GM12878 (cell line): ENCODE data around the gene ACACA. TPM values are rescaled to one million over a fixed set of nuclear protein-coding genes. Genes with fewer than 3 reads are reported as not detected.

Experiments used
- ATAC-seq: fragments of 200-7000 bp; cut with Tn5 transposase; 3 replicates; pipeline ENCODE4 v1.9.1; 2020; ENCODE audit warnings: mild to moderate bottlenecking, moderate library complexity
- BruUV-seq: library from RNA; stranded (reverse); fragments of 400-500 nt; replicated peaks from 2 replicates; lab custom pipeline; 2021; lab: Mats Ljungman, UMichigan
- CTCF ChIA-PET: fragments of 300-600 bp; sonication (Branson Sonifier 250); formaldehyde crosslinking; extraction: SDS; loops from one replicate; lab custom pipeline; 2021; ENCODE audit warnings: inconsistent platforms; lab: Yijun Ruan, JAX
- POLR2A ChIA-PET: fragments of 350-600 bp; formaldehyde crosslinking; extraction: SDS; loops from one replicate; lab custom pipeline; 2021; ENCODE audit warnings: inconsistent platforms; lab: Charles Lee
- RAD21 ChIA-PET: fragments of 300-600 bp; sonication (Branson Sonifier 250); formaldehyde crosslinking; loops from one replicate; lab custom pipeline; 2023; ENCODE audit warnings: antibody characterized with exemption; ENCODE audit not compliant: unreplicated experiment; lab: Charles Lee
- SMC1A ChIA-PET: fragments of 300-600 bp; sonication (Branson Sonifier 250); formaldehyde crosslinking; loops from one replicate; lab custom pipeline; 2023; ENCODE audit not compliant: unreplicated experiment, uncharacterized antibody; lab: Charles Lee
- DNase-seq: peaks from one replicate; pipeline ENCODE4 v3.0.0-alpha.2; 2011; ENCODE audit warnings: low read depth, low spot score
- FAIRE-seq: peaks from 3 replicates; lab custom pipeline; 2011; peaks lifted over from hg19 to GRCh38; lab: Jason Lieb, UNC
- H2AFZ ChIP-seq: 2 replicates; pipeline ENCODE4 v1.6.0; 2011; ENCODE audit warnings: low read depth, low read length, control low read depth; ENCODE audit not compliant: control insufficient read depth
- H3K27ac ChIP-seq: 2 replicates; pipeline ENCODE4 v1.5.1; 2011; ENCODE audit warnings: control low read depth; ENCODE audit not compliant: control insufficient read depth, insufficient read depth
- H3K27me3 ChIP-seq, 2 experiments: replicated peaks in 1 of 2; 2 replicates each; pipeline versions ENCODE4 v1.6.0 to v1.6.1; 2011; ENCODE audit warnings: low read length in 1 of 2; ENCODE audit not compliant: control insufficient read depth in 2 of 2, insufficient read depth in 2 of 2
- H3K36me3 ChIP-seq, 2 experiments: 2 replicates each; pipeline ENCODE4 v1.5.1; 2011; ENCODE audit warnings: low read length in 1 of 2; ENCODE audit not compliant: control insufficient read depth in 2 of 2, insufficient read depth in 2 of 2
- H3K4me1 ChIP-seq: 2 replicates; pipeline ENCODE4 v1.6.1; 2011; ENCODE audit warnings: mild to moderate bottlenecking, low read length, moderate library complexity, mixed read lengths; ENCODE audit not compliant: control insufficient read depth, insufficient read depth
- H3K4me2 ChIP-seq: 2 replicates; pipeline ENCODE4 v1.6.0; 2011; ENCODE audit warnings: control low read depth; ENCODE audit not compliant: control insufficient read depth, insufficient read depth
- H3K4me3 ChIP-seq: fragments of 200-600 bp; sonication (generic); 2 replicates; pipeline ENCODE4 v1.5.1; 2016
- H3K79me2 ChIP-seq: 2 replicates; pipeline ENCODE4 v1.6.0; 2011; ENCODE audit warnings: low read length; ENCODE audit not compliant: control insufficient read depth, insufficient read depth
- H3K9ac ChIP-seq: 2 replicates; pipeline ENCODE4 v1.8.0; 2011; ENCODE audit warnings: low read length, control low read depth, mixed read lengths; ENCODE audit not compliant: control insufficient read depth, insufficient read depth
- H3K9me3 ChIP-seq: replicated peaks from 3 replicates; pipeline ENCODE4 v1.5.1; 2011; ENCODE audit warnings: mild to moderate bottlenecking, low read length; ENCODE audit not compliant: control insufficient read depth, insufficient read depth
- H4K20me1 ChIP-seq: 2 replicates; pipeline ENCODE4 v1.6.0; 2011; ENCODE audit not compliant: control insufficient read depth, insufficient read depth
- ASH2L ChIP-seq: fragments of 300-600, 200-600 bp; sonication (generic); IDR thresholded peaks from 2 replicates; pipeline ENCODE4 v1.6.1; 2017; ENCODE audit warnings: low read depth, mild to moderate bottlenecking, borderline replicate concordance
- DPF2 ChIP-seq: fragments of 450-650 bp; IDR thresholded peaks from 2 replicates; pipeline ENCODE4 v1.6.1; 2017; ENCODE audit warnings: mild to moderate bottlenecking
- FOXK2 ChIP-seq: fragments of 450-650 bp; IDR thresholded peaks from 2 replicates; pipeline ENCODE4 v1.6.1; 2017; ENCODE audit warnings: mild to moderate bottlenecking, moderate library complexity
- FOXM1 ChIP-seq: IDR thresholded peaks from 2 replicates; pipeline ENCODE4 v1.6.1; 2012; ENCODE audit warnings: low read depth, mild to moderate bottlenecking, inconsistent platforms, low read length, moderate library complexity
- GABPA ChIP-seq: IDR thresholded peaks from 2 replicates; pipeline ENCODE4 v1.6.1; 2014; ENCODE audit warnings: antibody characterized with exemption, low read depth, mild to moderate bottlenecking, inconsistent platforms
- IKZF2 ChIP-seq, 2 experiments: fragments of 450-650 bp; IDR thresholded peaks; 2 replicates each; pipeline ENCODE4 v1.6.1; 2017; ENCODE audit warnings: mild to moderate bottlenecking in 2 of 2, moderate library complexity in 2 of 2
- KAT2A ChIP-seq: conservative IDR thresholded peaks from 2 replicates; pipeline ENCODE4 v1.6.1; 2011; ENCODE audit warnings: low read depth, low read length; ENCODE audit not compliant: control insufficient read depth
- MEF2B ChIP-seq: fragments of 450-650 bp; IDR thresholded peaks from 2 replicates; pipeline ENCODE4 v1.6.1; 2018; ENCODE audit warnings: mild to moderate bottlenecking, moderate library complexity; ENCODE audit not compliant: partially characterized antibody, poor library complexity, severe bottlenecking
- RB1 ChIP-seq: fragments of 450-650 bp; formaldehyde crosslinking; IDR thresholded peaks from 2 replicates; pipeline ENCODE4 v1.6.1; 2017; ENCODE audit warnings: mild to moderate bottlenecking, borderline replicate concordance
- SIX5 ChIP-seq: IDR thresholded peaks from 2 replicates; pipeline ENCODE4 v1.6.1; 2011; ENCODE audit warnings: mild to moderate bottlenecking, low read depth, low read length, moderate library complexity; ENCODE audit not compliant: severe bottlenecking
- STAT3 ChIP-seq: IDR thresholded peaks from 2 replicates; pipeline ENCODE4 v1.6.1; 2011; ENCODE audit warnings: low read depth, low read length, improper control_type of control experiment
- TAF1 ChIP-seq: IDR thresholded peaks from 2 replicates; pipeline ENCODE4 v1.6.1; 2011; ENCODE audit warnings: mild to moderate bottlenecking, low read depth, low read length, borderline replicate concordance
- ZNF217 ChIP-seq: fragments of 450-650 bp; IDR thresholded peaks from 2 replicates; pipeline ENCODE4 v1.6.1; 2017; ENCODE audit warnings: antibody characterized with exemption, mild to moderate bottlenecking
- WGBS: methylation state at CpG from one replicate; pipeline ENCODE4 v1.1.6; 2016; ENCODE audit warnings: low lambda C conversion rate; ENCODE audit not compliant: insufficient replicate concordance, insufficient coverage; ENCODE audit errors: missing lambda C conversion rate; 5-methylcytosine and 5-hydroxymethylcytosine counted together
- in situ Hi-C: fragments of 300-500 bp; cut with MboI; formaldehyde crosslinking; loops from 9 replicates; pipeline ENCODE4 v1.14.3; 2018; ENCODE audit warnings: mixed read lengths
- intact Hi-C: fragments of 100-400 bp; cut with micrococcal nuclease; formaldehyde crosslinking; loops from one replicate; pipeline ENCODE4 v1.14.2; 2022; ENCODE audit not compliant: unreplicated experiment
- polyA plus RNA-seq, 11 experiments: library from polyadenylated mRNA; depleted of rRNA in 4 of 11; unstranded in 6 of 11; stranded (reverse) in 5 of 11; fragments of >200 nt; fragmentation: Nextera tagmentation in 4 of 11; fragmentation: Illumina TruSeq in 1 of 11; extraction: Ambion mirVana in 4 of 11; extraction: Trizol in 1 of 11; gene quantifications; 1 replicate in 1 of 11; 2 replicates in 10 of 11; pipeline versions ENCODE4 v1.2.1 to v1.2.3, GENCODE V29; 2011 to 2016; ENCODE audit warnings: inconsistent platforms in 2 of 11, missing spikeins in 2 of 11, low read depth in 1 of 11
- total RNA-seq, 4 experiments: library from RNA; depleted of rRNA in 3 of 4; stranded (reverse); fragments of >200 nt in 3 of 4; fragmentation: Illumina TruSeq in 1 of 4; extraction: Trizol in 1 of 4; gene quantifications; 2 replicates each; pipeline versions ENCODE4 v1.2.1 to v1.2.3, GENCODE V29; 2013 to 2021
- TF ChIP-seq, protein P1 (sequence below): IDR thresholded peaks from 2 replicates; pipeline ENCODE4 v1.6.1; 2012; ENCODE audit warnings: low read depth, low read length, improper control_type of control experiment
- TF ChIP-seq, protein P2 (sequence below): fragments of 450-650 bp; IDR thresholded peaks from 2 replicates; pipeline ENCODE4 v1.6.1; 2017; ENCODE audit warnings: mild to moderate bottlenecking, low read depth, inconsistent platforms; ENCODE audit not compliant: poor library complexity, severe bottlenecking

ACACA gene
- total and polyA plus RNA-seq, 10 of the 15 experiments (the other 5 are each of a cell fraction or from before 2014, with no cell fraction given) = 12.9 to 74.2 (median 32.0) TPM

DNA sequence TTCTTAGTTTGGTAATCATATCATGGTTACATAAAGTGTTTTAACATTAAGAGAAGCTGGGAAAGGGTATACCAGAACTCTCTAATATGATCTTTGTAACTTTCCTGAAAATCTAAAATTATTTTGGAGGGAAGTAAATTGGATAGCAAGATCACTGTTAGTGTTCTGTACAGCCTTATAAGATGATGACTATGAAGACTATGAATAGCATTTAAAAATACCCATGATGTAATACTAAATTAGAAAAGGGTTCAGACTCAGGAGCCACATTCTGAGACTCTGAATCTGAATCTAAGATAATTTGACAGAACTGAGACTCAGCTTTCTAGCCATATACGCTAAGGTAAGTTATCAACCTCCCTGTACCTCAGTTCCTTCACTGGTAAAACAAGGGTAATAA is 238.9 kb downstream of the ACACA start:
- intact Hi-C loops = no loop called here
- WGBS = 100% methylated on average over 1 of the region's 1 CpG
- no peak for ATAC-seq
- RAD21 ChIA-PET = no interaction called here
- Histone ChIP-seq H3K4me3 (no peak overlapping the region), H3K9ac (no peak overlapping the region), H4K20me1 (no peaks in the 10 kb centered on the region), H3K4me1 (no peaks in the 10 kb centered on the region), H3K27me3 (no peaks in the 10 kb centered on the region), H3K79me2 (no peaks in the 10 kb centered on the region), H2AFZ (no peak overlapping the region), H3K36me3 (peaks cover 0 to 2% of the 10 kb centered on the region in 2 experiments; a peak in 1 of 4 replicates), H3K9me3 (no peaks in the 10 kb centered on the region), H3K4me2 (no peak overlapping the region), H3K27ac (no peak overlapping the region)
- POLR2A ChIA-PET = no interaction called here
- CTCF ChIA-PET = interaction anchor here (0.6 kb wide), 1 partner anchor 61 kb away, joined by 4 read pairs; no protein-coding TSS in a partner anchor
- FAIRE-seq = no peak
- TF ChIP-seq GABPA = no peak
- no peak for TF ChIP-seq ZNF217
- no peak for TF ChIP-seq FOXM1
- TF ChIP-seq STAT3 = no peak
- no peak for TF ChIP-seq IKZF2 (IDR thresholded peaks at IDR 0.05)
- TF ChIP-seq ASH2L = no peak
- TF ChIP-seq RB1 = no peak
- TF ChIP-seq MEF2B = no peak
- TF ChIP-seq TAF1 = no peak
- TF ChIP-seq, protein P1, sequence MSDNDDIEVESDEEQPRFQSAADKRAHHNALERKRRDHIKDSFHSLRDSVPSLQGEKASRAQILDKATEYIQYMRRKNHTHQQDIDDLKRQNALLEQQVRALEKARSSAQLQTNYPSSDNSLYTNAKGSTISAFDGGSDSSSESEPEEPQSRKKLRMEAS = no peak
- TF ChIP-seq SIX5 = no peak
- TF ChIP-seq, protein P2, sequence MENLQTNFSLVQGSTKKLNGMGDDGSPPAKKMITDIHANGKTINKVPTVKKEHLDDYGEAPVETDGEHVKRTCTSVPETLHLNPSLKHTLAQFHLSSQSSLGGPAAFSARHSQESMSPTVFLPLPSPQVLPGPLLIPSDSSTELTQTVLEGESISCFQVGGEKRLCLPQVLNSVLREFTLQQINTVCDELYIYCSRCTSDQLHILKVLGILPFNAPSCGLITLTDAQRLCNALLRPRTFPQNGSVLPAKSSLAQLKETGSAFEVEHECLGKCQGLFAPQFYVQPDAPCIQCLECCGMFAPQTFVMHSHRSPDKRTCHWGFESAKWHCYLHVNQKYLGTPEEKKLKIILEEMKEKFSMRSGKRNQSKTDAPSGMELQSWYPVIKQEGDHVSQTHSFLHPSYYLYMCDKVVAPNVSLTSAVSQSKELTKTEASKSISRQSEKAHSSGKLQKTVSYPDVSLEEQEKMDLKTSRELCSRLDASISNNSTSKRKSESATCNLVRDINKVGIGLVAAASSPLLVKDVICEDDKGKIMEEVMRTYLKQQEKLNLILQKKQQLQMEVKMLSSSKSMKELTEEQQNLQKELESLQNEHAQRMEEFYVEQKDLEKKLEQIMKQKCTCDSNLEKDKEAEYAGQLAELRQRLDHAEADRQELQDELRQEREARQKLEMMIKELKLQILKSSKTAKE = no peak
- no peak for TF ChIP-seq FOXK2
- TF ChIP-seq KAT2A = no peak
- no peak for TF ChIP-seq DPF2
- in situ Hi-C loops = no loop called here
- no peak for DNase-seq
- SMC1A ChIA-PET = no interaction called here
- BruUV-seq = no TSS peak
